IMR-90 (cell line): ENCODE data around the gene KLHL42. TPM values are rescaled to one million over a fixed set of nuclear protein-coding genes. Genes with fewer than 3 reads are reported as not detected.

Experiments
- ATAC-seq: fragments of 200-7000 bp; cut with Tn5 transposase; 2 replicates; pipeline ENCODE4 v1.9.1; 2020; ENCODE audit warnings: low read depth, mild to moderate bottlenecking, moderate library complexity
- BruUV-seq: library from RNA; stranded (reverse); fragments of 400-500 nt; replicated peaks from 2 replicates; lab custom pipeline; 2021; lab: Mats Ljungman, UMichigan
- CTCF ChIA-PET: fragments of 300-600 bp; formaldehyde crosslinking; extraction: SDS; loops from one replicate; lab custom pipeline; 2021; ENCODE audit warnings: antibody characterized with exemption; lab: Yijun Ruan, JAX
- POLR2A ChIA-PET: fragments of 300-600 bp; sonication (Branson Sonifier 250); formaldehyde crosslinking; loops from one replicate; lab custom pipeline; 2022; ENCODE audit warnings: antibody characterized with exemption; ENCODE audit not compliant: unreplicated experiment; lab: Charles Lee
- DNase-seq: peaks from one replicate; pipeline ENCODE4 v3.0.0; 2013
- H2AFZ ChIP-seq: replicated peaks from 2 replicates; pipeline ENCODE3; 2013; ENCODE audit warnings: low read length, mild to moderate bottlenecking; ENCODE audit not compliant: poor library complexity
- H2AK5ac ChIP-seq: 2 replicates; pipeline ENCODE4 v1.6.1; 2013; ENCODE audit warnings: low read depth, low read length, inconsistent platforms
- H2AK9ac ChIP-seq: replicated peaks from 2 replicates; pipeline ENCODE3; 2013; ENCODE audit warnings: mild to moderate bottlenecking, low read depth, low read length, moderate library complexity; ENCODE audit not compliant: poor library complexity
- H2BK120ac ChIP-seq: 2 replicates; pipeline ENCODE4 v1.6.1; 2013; ENCODE audit warnings: low read depth, low read length, inconsistent platforms
- H2BK15ac ChIP-seq: 3 replicates; pipeline ENCODE4 v1.6.1; 2013; ENCODE audit warnings: low read depth, low read length, inconsistent platforms
- H2BK20ac ChIP-seq: 2 replicates; pipeline ENCODE4 v1.6.1; 2013; ENCODE audit warnings: low read depth, mild to moderate bottlenecking, inconsistent platforms, low read length, moderate library complexity
- H2BK5ac ChIP-seq: 2 replicates; pipeline ENCODE4 v1.6.1; 2013; ENCODE audit warnings: mild to moderate bottlenecking, low read depth, low read length, inconsistent platforms; ENCODE audit not compliant: poor library complexity, severe bottlenecking
- H3K14ac ChIP-seq: replicated peaks from 2 replicates; pipeline ENCODE4 v1.6.1; 2013; ENCODE audit warnings: low read depth, low read length, inconsistent platforms
- H3K18ac ChIP-seq: 2 replicates; pipeline ENCODE4 v1.6.1; 2013; ENCODE audit warnings: low read depth, low read length, control low read depth
- H3K23ac ChIP-seq: 2 replicates; pipeline ENCODE4 v1.6.1; 2013; ENCODE audit warnings: low read depth, low read length, inconsistent platforms
- H3K27ac ChIP-seq: 2 replicates; pipeline ENCODE4 v1.5.1; 2013; ENCODE audit warnings: mild to moderate bottlenecking, control low read depth, low read length; ENCODE audit not compliant: insufficient read depth
- H3K27me3 ChIP-seq: 2 replicates; pipeline ENCODE4 v1.6.1; 2013; ENCODE audit warnings: low read length; ENCODE audit not compliant: control insufficient read depth, insufficient read depth
- H3K36me3 ChIP-seq: 2 replicates; pipeline ENCODE4 v1.6.1; 2013; ENCODE audit warnings: low read length, mixed read lengths; ENCODE audit not compliant: control insufficient read depth, insufficient read depth
- H3K4ac ChIP-seq: 2 replicates; pipeline ENCODE4 v1.6.1; 2013; ENCODE audit warnings: low read depth, low read length, inconsistent platforms
- H3K4me1 ChIP-seq: 2 replicates; pipeline ENCODE4 v1.6.1; 2013; ENCODE audit warnings: low read length, mixed read lengths; ENCODE audit not compliant: control insufficient read depth, insufficient read depth
- H3K4me2 ChIP-seq: 2 replicates; pipeline ENCODE4 v1.6.1; 2013; ENCODE audit warnings: low read depth, mild to moderate bottlenecking, control low read depth, low read length, moderate library complexity
- H3K4me3 ChIP-seq: 2 replicates; pipeline ENCODE4 v1.5.1; 2013; ENCODE audit warnings: low read depth, mild to moderate bottlenecking, control low read depth, low read length, moderate library complexity; ENCODE audit not compliant: insufficient read depth
- H3K56ac ChIP-seq: 2 replicates; pipeline ENCODE4 v1.6.1; 2013; ENCODE audit warnings: low read length, inconsistent platforms; ENCODE audit not compliant: insufficient read depth; ENCODE audit errors: extremely low read depth
- H3K79me1 ChIP-seq, 2 experiments: 2 replicates each; pipeline ENCODE4 v1.6.1; 2013; ENCODE audit warnings: low read length in 2 of 2, inconsistent platforms in 1 of 2, low read depth in 1 of 2
- H3K9ac ChIP-seq: 2 replicates; pipeline ENCODE4 v1.6.1; 2013; ENCODE audit warnings: low read depth, low read length, control low read depth
- H3K9me1 ChIP-seq: 2 replicates; pipeline ENCODE4 v1.6.1; 2013; ENCODE audit warnings: low read length, inconsistent platforms; ENCODE audit not compliant: insufficient read depth
- H3K9me3 ChIP-seq: 2 replicates; pipeline ENCODE4 v1.6.1; 2013; ENCODE audit warnings: low read length; ENCODE audit not compliant: control insufficient read depth, insufficient read depth
- H4K20me1 ChIP-seq: 2 replicates; pipeline ENCODE4 v1.6.1; 2013; ENCODE audit warnings: low read length, inconsistent platforms; ENCODE audit not compliant: insufficient read depth
- H4K5ac ChIP-seq: 2 replicates; pipeline ENCODE4 v1.6.1; 2013; ENCODE audit warnings: mild to moderate bottlenecking, low read depth, low read length, control low read depth
- H4K8ac ChIP-seq, 2 experiments: 2 replicates each; pipeline ENCODE4 v1.6.1; 2013; ENCODE audit warnings: low read depth in 2 of 2, low read length in 2 of 2, control low read depth in 1 of 2, inconsistent platforms in 1 of 2
- H4K91ac ChIP-seq: 2 replicates; pipeline ENCODE4 v1.6.1; 2013; ENCODE audit warnings: low read depth, low read length, inconsistent platforms; ENCODE audit not compliant: insufficient read depth
- BHLHE40 ChIP-seq: fragments of 150-350 bp; IDR thresholded peaks from 2 replicates; pipeline ENCODE4 v1.6.1; 2016; ENCODE audit warnings: mild to moderate bottlenecking, low read depth, low read length
- CEBPB ChIP-seq: IDR thresholded peaks from 2 replicates; pipeline ENCODE4 v1.6.1; 2012; ENCODE audit warnings: low read depth, low read length, improper control_type of control experiment
- MXI1 ChIP-seq: IDR thresholded peaks from 2 replicates; pipeline ENCODE4 v1.6.1; 2012; ENCODE audit warnings: low read depth, mild to moderate bottlenecking, low read length, moderate library complexity, borderline replicate concordance
- POLR2A ChIP-seq: IDR thresholded peaks from 2 replicates; pipeline ENCODE4 v1.6.1; 2012; ENCODE audit warnings: mild to moderate bottlenecking, low read depth, low read length
- RAD21 ChIP-seq: IDR thresholded peaks from 2 replicates; pipeline ENCODE4 v1.6.1; 2012; ENCODE audit warnings: low read length, improper control_type of control experiment
- WGBS, 2 experiments: methylation state at CpG; one replicate each; pipeline versions ENCODE4 v1.1.5 to v1.1.7; 2013; ENCODE audit warnings: missing lambda C conversion rate in 2 of 2; ENCODE audit not compliant: insufficient read length in 1 of 2; ENCODE audit errors: extremely low coverage in 2 of 2; 5-methylcytosine and 5-hydroxymethylcytosine counted together
- dilution Hi-C: fragments of 300-500 bp; cut with HindIII; formaldehyde crosslinking; loops from one replicate; pipeline ENCODE4 v1.14.3; 2018; ENCODE audit warnings: low sequenced_read_pairs; ENCODE audit not compliant: unreplicated experiment
- in situ Hi-C: fragments of 300-500 bp; cut with MboI; formaldehyde crosslinking; loops from 3 replicates; pipeline ENCODE4 v1.14.3; 2019; ENCODE audit warnings: low sequenced_read_pairs, inconsistent platforms, mixed read lengths
- intact Hi-C: fragments of 100-400 bp; cut with micrococcal nuclease; formaldehyde crosslinking; loops from 2 replicates; pipeline ENCODE4 v1.10.0; 2022
- polyA plus RNA-seq, 3 experiments: library from polyadenylated mRNA; depleted of rRNA; stranded (reverse); fragments of >200 nt; gene quantifications; 2 replicates each; pipeline ENCODE4 v1.2.3, GENCODE V29; 2012; ENCODE audit warnings: low replicate concordance in 1 of 3
- total RNA-seq: library from RNA; depleted of rRNA; stranded (reverse); fragments of >200 nt; gene quantifications from 2 replicates; pipeline ENCODE4 v1.2.3, GENCODE V29; 2012

KLHL42 gene
- total and polyA plus RNA-seq, 2 of the 4 experiments (the other 2 are of a cell fraction), result 16.7 to 28.3 TPM

DNA sequence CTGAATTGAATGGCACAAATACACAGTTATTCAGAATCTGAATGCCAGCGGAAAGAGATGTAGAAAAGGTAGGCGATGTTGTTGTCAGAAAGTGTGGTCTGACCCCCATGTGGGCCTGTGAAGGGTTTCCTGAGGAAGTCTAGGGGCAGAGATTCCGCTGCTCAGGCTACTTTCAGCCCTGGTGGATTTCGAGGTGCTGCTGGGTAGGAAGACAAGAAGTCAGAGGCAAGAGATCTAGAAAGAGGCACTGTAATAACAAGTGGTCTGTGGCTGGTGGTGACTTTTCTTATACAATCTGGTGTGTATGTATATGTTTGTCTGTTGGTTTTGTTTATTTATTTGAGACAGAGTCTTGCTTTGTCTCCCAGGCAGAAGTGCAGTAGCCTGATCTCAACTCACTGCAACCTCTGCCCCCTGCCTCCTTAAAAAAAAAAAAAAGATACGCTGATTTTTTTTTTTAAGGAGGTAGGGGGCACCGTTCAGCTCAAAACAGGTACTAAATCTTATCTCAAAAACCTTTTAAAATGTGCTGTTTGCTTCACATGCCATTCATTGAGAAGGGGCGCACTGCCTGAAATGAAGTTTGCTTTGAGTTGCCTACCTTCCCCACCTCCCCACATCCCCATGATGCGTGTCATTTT is 27.1 kb downstream of the KLHL42 start:
- Histone ChIP-seq H3K9me3 (no peaks in the 10 kb centered on the region), H3K23ac (no peak overlapping the region), H3K18ac (no peak overlapping the region), H2BK5ac (no peak overlapping the region), H2BK20ac (no peak overlapping the region), H2BK120ac (no peak overlapping the region), H3K4me3 (no peak overlapping the region), H3K9ac (no peak overlapping the region), H3K79me1 (0 out of 4 replicates have a peak, but pooled peaks cover 0 to 4% of the 10 kb centered on the region in 2 experiments), H3K9me1 (peaks cover 8% of the 10 kb centered on the region; the same call in 1 of the 2 replicates), H4K20me1 (no peaks in the 10 kb centered on the region), H3K27ac (no peak overlapping the region), H3K4me1 (peaks cover 2% of the 10 kb centered on the region; the same call in 1 of the 2 replicates), H3K36me3 (no peaks in the 10 kb centered on the region), H2AK5ac (no peak overlapping the region), H3K4me2 (no peak overlapping the region), H3K56ac (no peak overlapping the region), H3K14ac (no peak overlapping the region), H3K27me3 (no peaks in the 10 kb centered on the region), H4K91ac (no peak overlapping the region), H4K8ac (no peak overlapping the region), H2AK9ac (no peak overlapping the region), H2BK15ac (no peak overlapping the region), H4K5ac (no peak overlapping the region), H2AFZ (no peak overlapping the region), H3K4ac (no peak overlapping the region)
- ChIA-PET POLR2A (no interaction called here), CTCF (interaction anchor here (0.6 kb wide), 1 partner anchor 1062 kb away, joined by 4 read pairs; no protein-coding TSS in a partner anchor)
- no peak for TF ChIP-seq MXI1
- TF ChIP-seq CEBPB, result no peak
- TF ChIP-seq POLR2A, result no peak
- TF ChIP-seq BHLHE40, result no peak
- no peak for TF ChIP-seq RAD21
- dilution Hi-C loops (no loop called here), in situ Hi-C loops (no loop called here), intact Hi-C loops (no loop called here)
- ATAC-seq, result no peak
- no peak for DNase-seq
- 80% methylated on average over 2 of the region's 8 CpGs; no CpG with 5 or more reads in 1 of the 2 experiments for WGBS, 2 experiments
- no TSS peak for BruUV-seq
